GM18858 (cell line): ENCODE results near the gene ATOSB.
A peak's percentile ranks its signal among the peaks of the same experiment; 100 is the strongest.
"Not testable (repeated sequence)": the region's sequence is repeated elsewhere in the genome, so short reads cannot be mapped to it uniquely, and the experiment has no call there.

Source experiments
- ATAC-seq: cut with Tn5 transposase; IDR thresholded peaks from one replicate; pipeline ENCODE4 v1.9.1; 2021; ENCODE audit not compliant: unreplicated experiment

ATOSB gene

GRCh38 chr9:35115680-35116538 lies at the start of gene ATOSB:
ATOSB (minus strand) TSS chr9:35115862; CDS start chr9:35108274, 7,588 bp downstream.
- ATAC-seq = peak; percentile 43

GRCh38 chr9:35164711-35165110 lies 49.0 kb upstream of the ATOSB start:
- no peak for ATAC-seq

- ATAC-seq = no peak
Observed at GRCh38 chr9:35163413-35163812, 47.8 kb upstream of the ATOSB start.

- no peak for ATAC-seq
Observed at GRCh38 chr9:35162605-35163315, 47.1 kb upstream of the ATOSB start.

- no peak for ATAC-seq
Observed at GRCh38 chr9:35161713-35162604, 46.3 kb upstream of the ATOSB start, which contains the start of gene UNC13B. UNC13B (plus strand) TSS chr9:35162009; CDS start chr9:35162284, 275 bp downstream.

- no peak for ATAC-seq
Observed at GRCh38 chr9:35158501-35159280, 43.0 kb upstream of the ATOSB start.

GRCh38 chr9:35157836-35158235 lies 42.2 kb upstream of the ATOSB start:
- not testable (repeated sequence) for ATAC-seq

GRCh38 chr9:35156781-35157180 lies 41.1 kb upstream of the ATOSB start:
- no peak for ATAC-seq

GRCh38 chr9:35152926-35153325 lies 37.3 kb upstream of the ATOSB start:
- no peak for ATAC-seq

- ATAC-seq = not testable (repeated sequence)
Observed at GRCh38 chr9:35147941-35148563, 32.4 kb upstream of the ATOSB start.

GRCh38 chr9:35142037-35142436 lies 26.4 kb upstream of the ATOSB start:
- ATAC-seq = no peak

GRCh38 chr9:35140093-35140492 lies 24.4 kb upstream of the ATOSB start:
- ATAC-seq = no peak

GRCh38 chr9:35136866-35137265 lies 21.2 kb upstream of the ATOSB start:
- ATAC-seq = no peak

- ATAC-seq = no peak
Observed at GRCh38 chr9:35135988-35136387, 20.3 kb upstream of the ATOSB start.

GRCh38 chr9:35134920-35135319 lies 19.3 kb upstream of the ATOSB start:
- no peak for ATAC-seq

- peak; percentile 41 for ATAC-seq
Observed at GRCh38 chr9:35116898-35117551, 1.4 kb upstream of the ATOSB start.

GRCh38 chr9:35116539-35116897 lies 856 bp upstream of the ATOSB start:
- ATAC-seq = no peak

GRCh38 chr9:35114840-35115628 lies 628 bp downstream of the ATOSB start:
- ATAC-seq = no peak
